HG02623 (cell line): ENCODE results near the gene OR1I1.
"Not testable (repeated sequence)": the region's sequence is repeated elsewhere in the genome, so short reads cannot be mapped to it uniquely, and the experiment has no call there.

ENCODE experiments used
- ATAC-seq: cut with Tn5 transposase; IDR thresholded peaks from one replicate; pipeline ENCODE4 v1.9.1; 2021; ENCODE audit warnings: moderate library complexity; ENCODE audit not compliant: unreplicated experiment

OR1I1 gene, protein sequence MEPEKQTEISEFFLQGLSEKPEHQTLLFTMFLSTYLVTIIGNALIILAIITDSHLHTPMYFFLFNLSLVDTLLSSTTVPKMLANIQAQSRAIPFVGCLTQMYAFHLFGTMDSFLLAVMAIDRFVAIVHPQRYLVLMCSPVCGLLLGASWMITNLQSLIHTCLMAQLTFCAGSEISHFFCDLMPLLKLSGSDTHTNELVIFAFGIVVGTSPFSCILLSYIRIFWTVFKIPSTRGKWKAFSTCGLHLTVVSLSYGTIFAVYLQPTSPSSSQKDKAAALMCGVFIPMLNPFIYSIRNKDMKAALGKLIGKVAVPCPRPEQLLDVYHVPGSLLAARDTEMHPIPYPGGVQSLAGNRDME

GRCh38 chr19:15081911-15082310 is at the start of gene OR1I1:
OR1I1 (plus strand) TSS chr19:15082211; CDS start chr19:15087066, 4,855 bp downstream.
- ATAC-seq: no peak

- ATAC-seq: no peak
Measured at GRCh38 chr19:15035795-15036311, 46.2 kb upstream of the OR1I1 start.

- ATAC-seq: no peak
Measured at GRCh38 chr19:15037586-15037985, 44.4 kb upstream of the OR1I1 start.

GRCh38 chr19:15038294-15038693 is 43.7 kb upstream of the OR1I1 start:
- ATAC-seq: no peak

DNA sequence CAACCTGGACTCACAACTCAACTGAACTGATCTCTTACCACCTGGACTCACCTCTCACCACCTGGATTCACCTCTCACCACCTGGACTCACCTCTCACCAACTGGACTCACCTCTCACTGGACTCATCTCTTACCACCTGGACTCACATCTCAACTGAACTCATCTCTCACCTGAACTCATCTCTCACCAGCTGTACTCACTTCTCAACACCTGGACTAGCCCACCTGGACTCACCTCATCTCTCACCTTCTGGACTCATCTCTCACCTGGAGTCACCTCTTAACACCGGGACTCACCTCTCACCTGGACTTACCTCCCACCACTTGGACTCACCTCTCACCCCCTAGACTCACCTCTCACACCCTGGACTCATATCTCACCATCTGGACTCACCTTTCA is 40.0 kb upstream of the OR1I1 start:
- ATAC-seq: no peak

- no peak for ATAC-seq
Measured at GRCh38 chr19:15042826-15043225, 39.2 kb upstream of the OR1I1 start.

DNA sequence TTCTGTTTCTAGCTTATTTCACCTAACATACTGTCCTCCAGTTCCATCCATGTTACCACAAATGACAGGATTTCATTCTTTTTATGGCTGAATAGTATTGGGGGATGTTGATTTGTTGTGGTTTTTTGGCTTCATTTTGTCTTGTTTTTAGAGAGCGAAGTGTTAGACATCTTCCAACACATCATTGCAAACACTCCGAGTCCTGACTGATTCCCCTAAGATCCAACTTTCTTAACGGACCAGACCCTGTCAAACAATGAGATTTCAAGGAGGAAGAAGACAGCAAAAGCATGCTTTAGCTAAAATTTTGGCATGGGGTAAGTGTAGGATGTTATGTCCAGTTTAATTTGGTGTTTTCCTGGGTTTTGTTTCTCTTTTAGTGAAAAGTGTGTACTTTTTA is 36.5 kb upstream of the OR1I1 start:
- ATAC-seq: no peak

- ATAC-seq: no peak
Measured at GRCh38 chr19:15047680-15048079, 34.3 kb upstream of the OR1I1 start.

GRCh38 chr19:15048128-15048527 is 33.9 kb upstream of the OR1I1 start:
- ATAC-seq: no peak

DNA sequence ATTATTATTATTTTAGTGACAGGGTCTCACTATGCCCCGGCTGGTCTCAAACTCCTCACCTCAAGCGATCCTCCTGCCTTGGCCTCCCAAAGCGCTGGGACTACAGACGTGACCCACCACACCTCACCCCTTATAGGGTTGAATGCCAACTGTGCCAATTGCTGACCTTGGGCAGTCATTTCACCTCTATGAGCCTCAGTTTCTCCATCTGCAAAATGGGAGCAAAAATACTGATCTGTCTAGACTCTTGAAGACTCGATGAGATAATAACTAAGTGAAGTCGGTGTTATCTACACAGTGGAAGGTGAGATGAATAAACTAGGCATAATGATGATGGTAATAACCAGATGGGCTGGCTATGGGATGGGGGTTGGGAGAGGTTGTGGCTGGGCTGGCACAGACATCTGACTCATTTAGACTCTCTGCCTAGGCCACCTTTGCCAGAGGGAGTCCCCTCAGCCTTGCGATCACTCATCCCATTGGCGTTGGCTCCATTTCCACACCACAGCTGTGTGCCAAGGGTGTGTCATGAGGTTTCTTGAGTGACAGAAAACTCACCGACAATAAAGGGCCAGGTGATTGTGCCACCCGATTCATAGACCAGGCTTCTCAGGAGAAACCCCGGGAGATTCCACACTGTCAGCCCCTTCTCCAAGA is 33.0 kb upstream of the OR1I1 start, which contains the start of gene CASP14:
Gene CASP14 (plus strand): TSS at position 596 of the 657 bp plus-strand sequence. CDS start 2,772 bp downstream, outside the sequence.
- no peak for ATAC-seq

GRCh38 chr19:15050639-15051038 is 31.4 kb upstream of the OR1I1 start:
- ATAC-seq: no peak

DNA sequence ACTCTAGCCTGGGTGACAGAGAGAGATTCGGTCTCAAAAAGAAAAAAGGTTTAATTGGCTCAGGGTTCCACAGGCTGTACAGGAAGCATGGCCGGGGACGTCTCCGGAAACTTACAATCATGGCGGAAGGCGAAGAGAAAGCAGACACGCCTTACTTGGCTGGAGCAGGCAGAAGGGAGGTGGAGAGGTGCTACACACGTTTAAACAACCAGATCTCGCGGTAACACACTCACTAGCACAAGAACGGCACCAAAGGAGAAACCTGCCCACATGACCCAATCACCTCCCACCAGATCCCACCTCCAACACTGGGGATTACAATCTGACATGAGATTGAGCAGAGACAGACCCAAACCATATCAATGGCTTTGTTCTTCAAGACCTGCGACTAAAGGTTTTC is 20.0 kb upstream of the OR1I1 start:
- no peak for ATAC-seq

GRCh38 chr19:15070386-15070785 is 11.6 kb upstream of the OR1I1 start:
- not testable (repeated sequence) for ATAC-seq

- no peak for ATAC-seq
Measured at GRCh38 chr19:15072930-15073647, 8.9 kb upstream of the OR1I1 start.

DNA sequence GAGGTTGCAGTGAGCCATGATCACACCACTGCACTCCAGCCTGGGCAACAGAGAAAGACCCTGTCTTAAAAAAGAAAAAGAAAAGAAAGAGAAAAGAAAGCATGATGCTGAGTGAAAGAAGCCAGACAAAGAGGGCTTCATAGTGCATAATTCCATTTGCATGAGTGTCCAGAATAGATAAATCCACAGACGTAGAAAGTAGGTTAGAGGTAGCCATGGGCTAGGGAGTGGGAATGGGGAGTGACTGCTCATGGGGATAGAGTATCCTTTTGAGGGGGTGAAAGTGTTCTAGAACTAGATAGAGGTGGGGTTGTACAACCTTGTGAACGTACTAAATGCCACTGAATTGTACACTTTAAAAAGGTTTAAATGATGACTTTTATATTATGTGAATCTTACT is 7.6 kb upstream of the OR1I1 start:
- no peak for ATAC-seq

GRCh38 chr19:15075806-15076205 is 6.2 kb upstream of the OR1I1 start:
- ATAC-seq: no peak

DNA sequence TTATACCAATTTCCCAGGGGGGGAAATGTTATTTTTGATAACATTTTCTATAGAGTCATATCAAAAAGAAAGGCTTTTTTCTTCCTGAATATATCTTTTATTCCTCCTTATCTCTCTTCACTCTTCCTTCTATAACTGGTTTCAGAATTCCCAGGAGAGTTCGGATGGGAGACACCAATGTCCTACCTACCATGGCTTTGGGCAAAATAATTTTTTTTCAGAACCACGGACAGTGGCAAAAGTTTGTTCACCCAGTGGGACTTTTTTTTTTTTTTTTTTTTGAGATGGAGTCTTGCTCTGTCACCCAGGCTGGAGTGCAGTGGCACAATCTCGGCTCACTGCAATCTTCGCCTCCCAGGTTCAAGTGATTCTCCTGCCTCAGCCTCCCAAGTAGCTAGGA is 2.0 kb upstream of the OR1I1 start:
- not testable (repeated sequence) for ATAC-seq

- ATAC-seq: no peak
Measured at GRCh38 chr19:15087182-15087581, 5.2 kb downstream of the OR1I1 start.

DNA sequence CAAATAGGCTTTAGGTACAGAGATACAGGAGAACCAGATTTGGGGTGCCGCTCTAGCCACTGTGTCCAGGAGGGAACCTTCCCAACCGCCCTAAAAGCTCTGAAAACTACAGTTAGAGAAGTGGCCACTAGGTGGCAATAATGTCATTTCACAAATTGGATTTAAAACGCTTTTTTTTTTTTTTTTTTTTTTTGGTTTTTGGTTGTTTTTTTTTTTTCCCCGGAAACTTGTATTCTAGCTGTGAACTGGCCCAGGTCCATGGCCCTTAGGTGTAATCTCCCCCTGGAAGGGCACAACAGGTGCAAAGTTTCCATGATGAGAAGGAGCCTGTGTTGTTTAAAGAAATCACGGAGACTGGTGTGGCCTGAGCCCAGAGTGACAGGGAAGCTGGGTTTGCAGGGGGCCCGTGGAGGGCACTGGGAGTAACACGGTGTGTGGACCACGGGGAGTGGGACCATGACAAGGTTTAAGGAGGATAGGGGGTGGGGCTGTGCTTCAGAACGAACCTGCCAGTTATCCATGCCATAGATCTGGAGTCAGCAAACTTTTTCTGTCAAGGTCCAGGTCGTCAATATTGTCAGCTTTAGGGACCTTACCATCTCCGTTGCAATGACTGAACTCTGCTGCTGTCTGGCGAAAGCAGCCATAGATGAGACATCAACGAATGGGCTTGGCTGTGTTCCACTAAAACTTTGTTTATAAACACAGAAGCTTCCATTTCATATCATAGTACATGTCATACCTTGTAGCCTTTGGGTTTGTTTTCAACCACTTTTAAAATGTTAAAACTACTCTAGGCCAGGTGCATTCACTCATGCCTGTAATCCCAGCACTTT is 10.1 kb downstream of the OR1I1 start:
- no peak for ATAC-seq

DNA sequence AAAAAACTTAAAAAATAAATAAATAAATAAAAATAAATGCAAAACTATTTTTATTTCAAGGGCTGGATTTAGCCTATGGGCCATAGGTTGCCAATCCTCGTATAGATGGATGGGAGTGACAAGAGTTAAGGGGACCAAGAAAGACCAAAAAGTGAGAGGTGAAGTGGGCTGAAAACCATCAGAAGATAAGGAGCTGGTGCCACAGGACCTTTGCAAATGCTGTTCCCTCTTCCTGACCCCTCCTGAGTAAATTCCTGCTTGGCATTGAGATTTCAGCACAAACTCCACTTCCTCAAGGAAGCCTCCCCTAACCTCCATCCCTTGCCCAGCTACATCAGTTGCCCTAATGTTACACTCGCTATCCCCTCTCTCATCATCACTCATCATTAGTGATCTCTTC is 11.0 kb downstream of the OR1I1 start:
- no peak for ATAC-seq

- no peak for ATAC-seq
Measured at GRCh38 chr19:15096223-15096622, 14.2 kb downstream of the OR1I1 start.
